NCI-H187 treated with DMSO at 0.1 percent for 48 hours (cell line): ENCODE data around the gene AKIRIN2.

Source experiments
- DNase-seq: peaks from one replicate; lab custom pipeline; 2025; lab: John Stamatoyannopoulos, UW

The AKIRIN2 gene

GRCh38 chr6:87655824-87656223 is 46.2 kb downstream of the AKIRIN2 start:
- no peak for DNase-seq

- DNase-seq = no peak
Measured at GRCh38 chr6:87654875-87655454, 47.1 kb downstream of the AKIRIN2 start.

- DNase-seq = no peak
Measured at GRCh38 chr6:87654122-87654521, 47.9 kb downstream of the AKIRIN2 start.

- no peak for DNase-seq
Measured at GRCh38 chr6:87653074-87653962, 48.7 kb downstream of the AKIRIN2 start.

- DNase-seq = no peak
Measured at GRCh38 chr6:87645080-87645479, 57.0 kb downstream of the AKIRIN2 start.

- no peak for DNase-seq
Measured at GRCh38 chr6:87641065-87641692, 60.9 kb downstream of the AKIRIN2 start.

GRCh38 chr6:87639373-87639772 is 62.7 kb downstream of the AKIRIN2 start:
- no peak for DNase-seq

GRCh38 chr6:87637106-87637505 is 64.9 kb downstream of the AKIRIN2 start:
- no peak for DNase-seq

- DNase-seq = no peak
Measured at GRCh38 chr6:87636315-87636714, 65.7 kb downstream of the AKIRIN2 start.

GRCh38 chr6:87633851-87634250 is 68.2 kb downstream of the AKIRIN2 start:
- DNase-seq = no peak

GRCh38 chr6:87630746-87631145 is 71.3 kb downstream of the AKIRIN2 start:
- DNase-seq = no peak

GRCh38 chr6:87628881-87629280 is 73.2 kb downstream of the AKIRIN2 start:
- DNase-seq = no peak

- no peak for DNase-seq
Measured at GRCh38 chr6:87628424-87628823, 73.6 kb downstream of the AKIRIN2 start.
